ENCODE results near the gene ZEB2. TPM values are rescaled to one million over a fixed set of nuclear protein-coding genes. Genes with fewer than 3 reads are reported as not detected.

Gene ZEB2
- polyA plus RNA-seq, 1 donor from 2014 or later = 2.2 TPM

DNA sequence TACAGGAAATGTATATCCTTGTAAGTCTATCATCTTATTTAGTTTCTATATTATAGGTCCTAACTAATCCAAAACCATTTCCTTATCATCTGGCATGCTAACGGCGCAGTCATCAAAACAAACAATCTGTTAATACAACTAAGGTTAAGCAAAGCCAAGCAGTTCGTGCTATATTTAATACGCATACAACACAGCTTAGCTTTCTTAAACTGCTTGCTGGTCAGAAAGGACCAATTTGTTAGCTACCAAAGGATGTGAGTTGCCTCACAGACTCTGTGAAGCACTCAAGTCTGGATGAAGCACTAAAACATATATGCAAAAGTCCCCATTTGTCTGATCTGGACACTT is 67.0 kb downstream of the ZEB2 start:
- Histone ChIP-seq H3K27me3 (ENCODE audit: insufficient read depth, low read depth, low read length) (no peaks in the 10 kb centered on the region), H3K36me3 (ENCODE audit: insufficient read depth, low read length) (no peaks in the 10 kb centered on the region), H3K4me3 (ENCODE audit: low read length) (peak overlapping the region; percentile 58), H3K9me2 (ENCODE audit: insufficient read depth, low read length) (no peaks in the 10 kb centered on the region), H3K79me2 (replicated peaks; ENCODE audit: insufficient read depth, low read length) (peaks cover 17% of the 10 kb centered on the region), H3K27ac (ENCODE audit: low read length) (no peak overlapping the region), H2AFZ (ENCODE audit: low read depth, low read length) (no peak overlapping the region), H3K4me2 (ENCODE audit: low read length) (peak overlapping the region; percentile 68), H3K9me3 (ENCODE audit: low read length) (no peaks in the 10 kb centered on the region), H4K20me1 (ENCODE audit: insufficient read depth) (no peaks in the 10 kb centered on the region), H3K9ac (ENCODE audit: low read length) (peak overlapping the region; percentile 40), H3F3A (ENCODE audit: insufficient read depth, low read length, poor library complexity, severe bottlenecking) (no peaks in the 10 kb centered on the region)
- TF ChIP-seq TAF1 (IDR thresholded peaks at IDR 0.05; ENCODE audit: low read depth) = no peak
- TF ChIP-seq SMC3 (conservative IDR thresholded peaks at IDR 0.05; ENCODE audit: poor library complexity) = no peak
- no peak for TF ChIP-seq MXI1 (conservative IDR thresholded peaks at IDR 0.05; ENCODE audit: poor library complexity, severe bottlenecking)
- TF ChIP-seq, protein P1, sequence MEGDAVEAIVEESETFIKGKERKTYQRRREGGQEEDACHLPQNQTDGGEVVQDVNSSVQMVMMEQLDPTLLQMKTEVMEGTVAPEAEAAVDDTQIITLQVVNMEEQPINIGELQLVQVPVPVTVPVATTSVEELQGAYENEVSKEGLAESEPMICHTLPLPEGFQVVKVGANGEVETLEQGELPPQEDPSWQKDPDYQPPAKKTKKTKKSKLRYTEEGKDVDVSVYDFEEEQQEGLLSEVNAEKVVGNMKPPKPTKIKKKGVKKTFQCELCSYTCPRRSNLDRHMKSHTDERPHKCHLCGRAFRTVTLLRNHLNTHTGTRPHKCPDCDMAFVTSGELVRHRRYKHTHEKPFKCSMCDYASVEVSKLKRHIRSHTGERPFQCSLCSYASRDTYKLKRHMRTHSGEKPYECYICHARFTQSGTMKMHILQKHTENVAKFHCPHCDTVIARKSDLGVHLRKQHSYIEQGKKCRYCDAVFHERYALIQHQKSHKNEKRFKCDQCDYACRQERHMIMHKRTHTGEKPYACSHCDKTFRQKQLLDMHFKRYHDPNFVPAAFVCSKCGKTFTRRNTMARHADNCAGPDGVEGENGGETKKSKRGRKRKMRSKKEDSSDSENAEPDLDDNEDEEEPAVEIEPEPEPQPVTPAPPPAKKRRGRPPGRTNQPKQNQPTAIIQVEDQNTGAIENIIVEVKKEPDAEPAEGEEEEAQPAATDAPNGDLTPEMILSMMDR (IDR thresholded peaks at IDR 0.05; ENCODE audit: poor library complexity, severe bottlenecking) = no peak

DNA sequence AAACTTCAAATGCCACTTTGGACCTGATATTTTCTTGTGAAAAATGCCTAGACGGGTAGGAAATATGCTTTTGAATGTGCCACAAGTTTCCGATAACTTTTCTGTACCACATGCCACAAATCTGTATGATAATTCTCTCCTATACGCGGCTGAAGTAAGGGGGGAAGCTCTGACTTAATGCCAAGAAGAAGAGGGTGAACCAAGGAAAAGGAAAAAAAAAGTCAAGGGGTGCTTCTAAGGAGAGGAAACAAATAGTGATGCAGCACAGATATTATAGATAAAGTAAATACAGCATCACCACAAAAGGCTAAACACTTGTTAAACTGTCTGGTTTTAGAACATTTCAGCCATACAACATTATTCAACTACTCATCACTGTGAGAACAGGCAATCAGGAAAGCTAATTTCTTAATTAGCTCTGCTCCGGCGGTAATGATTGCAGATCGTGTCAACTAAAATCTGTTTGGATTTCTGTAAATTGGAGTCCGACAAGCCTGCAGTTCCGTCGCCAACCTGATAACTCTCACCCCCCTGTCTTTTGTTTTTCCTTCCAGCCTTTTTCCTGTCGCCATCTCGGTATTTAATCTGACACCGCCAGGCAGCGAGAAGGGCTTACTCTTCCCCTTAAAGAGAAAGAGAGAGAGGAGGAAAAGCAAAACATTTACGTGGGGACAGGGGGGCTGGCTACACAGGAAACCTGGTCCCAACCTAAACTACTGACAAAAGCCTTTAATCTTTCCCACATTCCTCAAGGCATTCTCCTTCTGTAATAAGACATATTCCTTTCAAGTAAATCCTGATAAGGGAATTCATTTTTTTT is 67.5 kb downstream of the ZEB2 start:
- Histone ChIP-seq H3K9ac (ENCODE audit: low read length) (peak overlapping the region; percentile 40), H3K36me3 (ENCODE audit: insufficient read depth, low read length) (no peaks in the 10 kb centered on the region), H3K9me2 (ENCODE audit: insufficient read depth, low read length) (no peaks in the 10 kb centered on the region), H3K9me3 (ENCODE audit: low read length) (no peaks in the 10 kb centered on the region), H3K27me3 (ENCODE audit: insufficient read depth, low read depth, low read length) (no peaks in the 10 kb centered on the region), H3K27ac (ENCODE audit: low read length) (no peak overlapping the region), H3F3A (ENCODE audit: insufficient read depth, low read length, poor library complexity, severe bottlenecking) (no peaks in the 10 kb centered on the region), H2AFZ (ENCODE audit: low read depth, low read length) (peak overlapping the region; percentile 5), H3K4me2 (ENCODE audit: low read length) (peak overlapping the region; percentile 68), H3K4me3 (ENCODE audit: low read length) (peak overlapping the region; percentile 58), H4K20me1 (ENCODE audit: insufficient read depth) (no peaks in the 10 kb centered on the region), H3K79me2 (replicated peaks; ENCODE audit: insufficient read depth, low read length) (peaks cover 14% of the 10 kb centered on the region)
- TF ChIP-seq EP300 (conservative IDR thresholded peaks at IDR 0.05; ENCODE audit: poor library complexity, severe bottlenecking) (no peak), RAD21 (conservative IDR thresholded peaks at IDR 0.05) (peak; percentile 21), EZH2 (IDR thresholded peaks at IDR 0.05; ENCODE audit: borderline replicate concordance, insufficient read depth, low read length, poor library complexity, severe bottlenecking) (no peak)
- TF ChIP-seq, protein P1 (IDR thresholded peaks at IDR 0.05; ENCODE audit: poor library complexity, severe bottlenecking) = peak; percentile 51

DNA sequence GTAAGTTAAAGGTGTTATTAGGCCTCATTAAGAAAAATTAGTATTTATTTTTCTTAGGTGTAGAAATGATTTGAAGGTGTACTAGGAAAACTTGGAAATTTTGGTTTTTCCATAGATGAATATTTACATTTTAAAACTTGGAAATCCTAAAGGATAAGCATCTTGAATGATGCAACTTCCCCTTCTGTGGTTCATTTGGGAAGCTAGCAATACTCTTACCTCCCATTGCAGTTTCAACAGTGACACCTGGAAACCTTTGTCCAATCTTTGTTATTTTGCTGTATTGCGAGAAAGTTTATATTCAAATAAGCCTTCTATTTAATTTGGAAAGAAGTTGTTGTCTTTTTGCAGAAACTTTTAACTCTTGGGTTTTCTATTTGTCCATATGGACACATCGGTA is 68.5 kb downstream of the ZEB2 start:
- Histone ChIP-seq H3F3A (ENCODE audit: insufficient read depth, low read length, poor library complexity, severe bottlenecking) (no peaks in the 10 kb centered on the region), H3K27me3 (ENCODE audit: insufficient read depth, low read depth, low read length) (no peaks in the 10 kb centered on the region), H3K79me2 (replicated peaks; ENCODE audit: insufficient read depth, low read length) (peaks cover 14% of the 10 kb centered on the region), H3K9ac (ENCODE audit: low read length) (no peak overlapping the region), H3K36me3 (ENCODE audit: insufficient read depth, low read length) (no peaks in the 10 kb centered on the region), H3K4me3 (ENCODE audit: low read length) (no peak overlapping the region), H2AFZ (ENCODE audit: low read depth, low read length) (no peak overlapping the region), H4K20me1 (ENCODE audit: insufficient read depth) (no peaks in the 10 kb centered on the region), H3K27ac (ENCODE audit: low read length) (no peak overlapping the region), H3K9me2 (ENCODE audit: insufficient read depth, low read length) (no peaks in the 10 kb centered on the region), H3K9me3 (ENCODE audit: low read length) (no peaks in the 10 kb centered on the region), H3K4me2 (ENCODE audit: low read length) (no peak overlapping the region)
- TF ChIP-seq SMC3 (conservative IDR thresholded peaks at IDR 0.05; ENCODE audit: poor library complexity) (no peak), MXI1 (conservative IDR thresholded peaks at IDR 0.05; ENCODE audit: poor library complexity, severe bottlenecking) (no peak), EZH2 (IDR thresholded peaks at IDR 0.05; ENCODE audit: borderline replicate concordance, insufficient read depth, low read length, poor library complexity, severe bottlenecking) (no peak), TAF1 (IDR thresholded peaks at IDR 0.05; ENCODE audit: low read depth) (no peak), EP300 (conservative IDR thresholded peaks at IDR 0.05; ENCODE audit: poor library complexity, severe bottlenecking) (no peak), RAD21 (conservative IDR thresholded peaks at IDR 0.05) (no peak), POLR2AphosphoS5 (IDR thresholded peaks at IDR 0.05) (no peak)
- TF ChIP-seq, protein P1 (IDR thresholded peaks at IDR 0.05; ENCODE audit: poor library complexity, severe bottlenecking) = no peak
- TF ChIP-seq, protein P2, sequence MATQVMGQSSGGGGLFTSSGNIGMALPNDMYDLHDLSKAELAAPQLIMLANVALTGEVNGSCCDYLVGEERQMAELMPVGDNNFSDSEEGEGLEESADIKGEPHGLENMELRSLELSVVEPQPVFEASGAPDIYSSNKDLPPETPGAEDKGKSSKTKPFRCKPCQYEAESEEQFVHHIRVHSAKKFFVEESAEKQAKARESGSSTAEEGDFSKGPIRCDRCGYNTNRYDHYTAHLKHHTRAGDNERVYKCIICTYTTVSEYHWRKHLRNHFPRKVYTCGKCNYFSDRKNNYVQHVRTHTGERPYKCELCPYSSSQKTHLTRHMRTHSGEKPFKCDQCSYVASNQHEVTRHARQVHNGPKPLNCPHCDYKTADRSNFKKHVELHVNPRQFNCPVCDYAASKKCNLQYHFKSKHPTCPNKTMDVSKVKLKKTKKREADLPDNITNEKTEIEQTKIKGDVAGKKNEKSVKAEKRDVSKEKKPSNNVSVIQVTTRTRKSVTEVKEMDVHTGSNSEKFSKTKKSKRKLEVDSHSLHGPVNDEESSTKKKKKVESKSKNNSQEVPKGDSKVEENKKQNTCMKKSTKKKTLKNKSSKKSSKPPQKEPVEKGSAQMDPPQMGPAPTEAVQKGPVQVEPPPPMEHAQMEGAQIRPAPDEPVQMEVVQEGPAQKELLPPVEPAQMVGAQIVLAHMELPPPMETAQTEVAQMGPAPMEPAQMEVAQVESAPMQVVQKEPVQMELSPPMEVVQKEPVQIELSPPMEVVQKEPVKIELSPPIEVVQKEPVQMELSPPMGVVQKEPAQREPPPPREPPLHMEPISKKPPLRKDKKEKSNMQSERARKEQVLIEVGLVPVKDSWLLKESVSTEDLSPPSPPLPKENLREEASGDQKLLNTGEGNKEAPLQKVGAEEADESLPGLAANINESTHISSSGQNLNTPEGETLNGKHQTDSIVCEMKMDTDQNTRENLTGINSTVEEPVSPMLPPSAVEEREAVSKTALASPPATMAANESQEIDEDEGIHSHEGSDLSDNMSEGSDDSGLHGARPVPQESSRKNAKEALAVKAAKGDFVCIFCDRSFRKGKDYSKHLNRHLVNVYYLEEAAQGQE (IDR thresholded peaks at IDR 0.05; ENCODE audit: borderline replicate concordance) = no peak
